Uterus (tissue), 2 donors: Measurements from ENCODE around the gene KCNJ15.

Experiments used
- POLR2A ChIP-seq, 2 donors: fragments of 450-650 bp; IDR thresholded peaks; one replicate each; pipeline ENCODE4 v1.6.1; 2016; ENCODE audit warnings: antibody characterized with exemption in 2 of 2, mild to moderate bottlenecking in 1 of 2, moderate library complexity in 1 of 2
- TF ChIP-seq, protein P1 (sequence below), 4 experiments: fragments of 200-600 bp in 2 of 4; fragments of 450-650 bp in 2 of 4; sonication (generic) in 2 of 4; IDR thresholded peaks; one replicate each; pipeline ENCODE4 v1.5.1; 2016 to 2019; ENCODE audit warnings: antibody characterized with exemption in 4 of 4, mild to moderate bottlenecking in 2 of 4, moderate library complexity in 1 of 4

GRCh38 chr21:38221594-38221993 is 35.2 kb upstream of the KCNJ15 start:
- TF ChIP-seq, protein P1, sequence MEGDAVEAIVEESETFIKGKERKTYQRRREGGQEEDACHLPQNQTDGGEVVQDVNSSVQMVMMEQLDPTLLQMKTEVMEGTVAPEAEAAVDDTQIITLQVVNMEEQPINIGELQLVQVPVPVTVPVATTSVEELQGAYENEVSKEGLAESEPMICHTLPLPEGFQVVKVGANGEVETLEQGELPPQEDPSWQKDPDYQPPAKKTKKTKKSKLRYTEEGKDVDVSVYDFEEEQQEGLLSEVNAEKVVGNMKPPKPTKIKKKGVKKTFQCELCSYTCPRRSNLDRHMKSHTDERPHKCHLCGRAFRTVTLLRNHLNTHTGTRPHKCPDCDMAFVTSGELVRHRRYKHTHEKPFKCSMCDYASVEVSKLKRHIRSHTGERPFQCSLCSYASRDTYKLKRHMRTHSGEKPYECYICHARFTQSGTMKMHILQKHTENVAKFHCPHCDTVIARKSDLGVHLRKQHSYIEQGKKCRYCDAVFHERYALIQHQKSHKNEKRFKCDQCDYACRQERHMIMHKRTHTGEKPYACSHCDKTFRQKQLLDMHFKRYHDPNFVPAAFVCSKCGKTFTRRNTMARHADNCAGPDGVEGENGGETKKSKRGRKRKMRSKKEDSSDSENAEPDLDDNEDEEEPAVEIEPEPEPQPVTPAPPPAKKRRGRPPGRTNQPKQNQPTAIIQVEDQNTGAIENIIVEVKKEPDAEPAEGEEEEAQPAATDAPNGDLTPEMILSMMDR (IDR thresholded peaks at IDR 0.05): no peak
- no peak for TF ChIP-seq POLR2A (IDR thresholded peaks at IDR 0.05)
